GM12874 (cell line): ENCODE measurements around the gene GDF3.

Experiments used
- CTCF ChIP-seq: IDR thresholded peaks from 2 replicates; pipeline ENCODE4 v1.5.1; 2011; ENCODE audit warnings: low read depth, mild to moderate bottlenecking, control low read depth, low read length, moderate library complexity; ENCODE audit not compliant: insufficient read depth

Gene GDF3

GRCh38 chr12:7642287-7642686, 53.3 kb downstream of the GDF3 start:
- TF ChIP-seq CTCF = no peak
